Umbilical cord (tissue), 2 donors: ENCODE data around the gene FMN2. TPM values are rescaled to one million over a fixed set of nuclear protein-coding genes. Genes with fewer than 3 reads are reported as not detected.
"Not testable (repeated sequence)": the region's sequence is repeated elsewhere in the genome, so short reads cannot be mapped to it uniquely, and the experiment has no call there.

Experiments
- DNase-seq: peaks from one replicate; pipeline ENCODE4 v3.0.0-alpha.2; 2015; ENCODE audit warnings: low spot score
- total RNA-seq: library from RNA; depleted of rRNA; stranded (reverse); fragments of >200 nt; gene quantifications from one replicate; pipeline ENCODE4 v1.2.3, GENCODE V29; 2014; ENCODE audit warnings: low replicate concordance; ENCODE audit not compliant: insufficient read depth

Gene FMN2
- total RNA-seq, 1 donor from 2014 or later: 6.5 TPM

- no peak for DNase-seq
Measured at GRCh38 chr1:240254006-240254405, 162.3 kb downstream of the FMN2 start.

- DNase-seq: no peak
Measured at GRCh38 chr1:240254778-240255291, 163.2 kb downstream of the FMN2 start.

- no peak for DNase-seq
Measured at GRCh38 chr1:240255922-240256321, 164.2 kb downstream of the FMN2 start.

GRCh38 chr1:240256836-240257503 is 165.3 kb downstream of the FMN2 start:
- DNase-seq: no peak

- no peak for DNase-seq
Measured at GRCh38 chr1:240258910-240259309, 167.2 kb downstream of the FMN2 start.

- not testable (repeated sequence) for DNase-seq
Measured at GRCh38 chr1:240264494-240264893, 172.8 kb downstream of the FMN2 start.

GRCh38 chr1:240271081-240271480 is 179.4 kb downstream of the FMN2 start:
- DNase-seq: no peak

GRCh38 chr1:240274569-240274968 is 182.9 kb downstream of the FMN2 start:
- DNase-seq: no peak

- not testable (repeated sequence) for DNase-seq
Measured at GRCh38 chr1:240275219-240275618, 183.5 kb downstream of the FMN2 start.

- DNase-seq: no peak
Measured at GRCh38 chr1:240278082-240278481, 186.4 kb downstream of the FMN2 start.

- no peak for DNase-seq
Measured at GRCh38 chr1:240280560-240281322, 189.1 kb downstream of the FMN2 start.

GRCh38 chr1:240282061-240282830 is 190.6 kb downstream of the FMN2 start:
- no peak for DNase-seq

- no peak for DNase-seq
Measured at GRCh38 chr1:240284656-240285414, 193.2 kb downstream of the FMN2 start.

- DNase-seq: no peak
Measured at GRCh38 chr1:240285540-240285939, 193.9 kb downstream of the FMN2 start.

- DNase-seq: no peak
Measured at GRCh38 chr1:240287722-240288121, 196.0 kb downstream of the FMN2 start.

GRCh38 chr1:240293706-240294105 is 202.0 kb downstream of the FMN2 start:
- DNase-seq: no peak

- no peak for DNase-seq
Measured at GRCh38 chr1:240294566-240294965, 202.9 kb downstream of the FMN2 start.

GRCh38 chr1:240295811-240296210 is 204.1 kb downstream of the FMN2 start:
- DNase-seq: no peak

GRCh38 chr1:240304466-240304865 is 212.8 kb downstream of the FMN2 start:
- DNase-seq: no peak

GRCh38 chr1:240306673-240307072 is 215.0 kb downstream of the FMN2 start:
- no peak for DNase-seq

- DNase-seq: no peak
Measured at GRCh38 chr1:240308096-240308495, 216.4 kb downstream of the FMN2 start.
